Ishikawa (cell line): Measurements from ENCODE around the gene LTA.

Source experiments
- CEBPB ChIP-seq: IDR thresholded peaks from 2 replicates; pipeline ENCODE4 v1.6.1; 2012
- CREB1 ChIP-seq: IDR thresholded peaks from 2 replicates; pipeline ENCODE4 v1.6.1; 2012; ENCODE audit warnings: low read depth
- EP300 ChIP-seq: IDR thresholded peaks from 2 replicates; pipeline ENCODE4 v1.6.1; 2012; ENCODE audit warnings: borderline replicate concordance
- FOXM1 ChIP-seq: IDR thresholded peaks from 2 replicates; pipeline ENCODE4 v1.6.1; 2012; ENCODE audit warnings: low read depth, borderline replicate concordance
- RAD21 ChIP-seq: IDR thresholded peaks from 2 replicates; pipeline ENCODE4 v1.6.1; 2012; ENCODE audit warnings: low read depth
- REST ChIP-seq: IDR thresholded peaks from 2 replicates; pipeline ENCODE4 v1.6.1; 2012; ENCODE audit warnings: low read depth, mild to moderate bottlenecking
- TAF1 ChIP-seq: IDR thresholded peaks from 2 replicates; pipeline ENCODE4 v1.6.1; 2012; ENCODE audit warnings: low read depth, mild to moderate bottlenecking
- TCF12 ChIP-seq: IDR thresholded peaks from 2 replicates; pipeline ENCODE4 v1.6.1; 2012; ENCODE audit warnings: low read depth
- TEAD4 ChIP-seq: IDR thresholded peaks from 2 replicates; pipeline ENCODE4 v1.6.1; 2012
- YY1 ChIP-seq: IDR thresholded peaks from 2 replicates; pipeline ENCODE4 v1.6.1; 2012; ENCODE audit warnings: low read depth
- TF ChIP-seq, protein P1 (sequence below): IDR thresholded peaks from 2 replicates; pipeline ENCODE4 v1.6.1; 2012

- no peak for TF ChIP-seq EP300
- no peak for TF ChIP-seq YY1
- TF ChIP-seq, protein P1, sequence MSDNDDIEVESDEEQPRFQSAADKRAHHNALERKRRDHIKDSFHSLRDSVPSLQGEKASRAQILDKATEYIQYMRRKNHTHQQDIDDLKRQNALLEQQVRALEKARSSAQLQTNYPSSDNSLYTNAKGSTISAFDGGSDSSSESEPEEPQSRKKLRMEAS, result no peak
- TF ChIP-seq REST, result no peak
- no peak for TF ChIP-seq CEBPB
- no peak for TF ChIP-seq FOXM1
- TF ChIP-seq CREB1, result no peak
- TF ChIP-seq TEAD4, result no peak
- no peak for TF ChIP-seq TAF1
- no peak for TF ChIP-seq TCF12
- no peak for TF ChIP-seq RAD21
Measured at GRCh38 chr6:31585491-31585890, 13.4 kb downstream of the LTA start.
